NCI-H1694 (cell line): Measurements from ENCODE around the gene MSI2.
A peak's percentile ranks its signal among the peaks of the same experiment; 100 is the strongest.
"Not testable (repeated sequence)": the region's sequence is repeated elsewhere in the genome, so short reads cannot be mapped to it uniquely, and the experiment has no call there.

ENCODE experiments used
- DNase-seq: peaks from one replicate; lab custom pipeline; 2025; lab: John Stamatoyannopoulos, UW

The MSI2 gene

GRCh38 chr17:57619061-57619937 is 363.0 kb downstream of the MSI2 start:
- no peak for DNase-seq

DNA sequence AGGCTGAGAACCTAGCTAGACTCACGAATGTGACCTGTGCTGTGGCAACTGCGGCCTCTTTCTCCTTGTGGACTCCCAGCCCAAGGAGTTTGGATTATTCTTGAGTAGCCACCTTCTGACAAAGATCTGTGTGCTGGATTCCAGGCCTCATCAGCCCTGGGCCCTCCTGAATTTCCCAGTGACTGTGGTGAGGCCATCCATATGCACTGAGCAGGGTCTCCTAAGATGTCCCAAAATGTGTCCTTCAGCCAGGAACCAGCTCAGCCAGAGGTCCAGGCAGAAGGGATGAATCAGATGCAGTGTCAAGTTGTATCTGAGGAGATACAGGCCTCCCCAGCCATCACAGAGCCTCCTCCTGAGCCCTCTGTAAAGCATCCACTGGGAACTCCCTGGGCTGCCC is 364.3 kb downstream of the MSI2 start:
- no peak for DNase-seq

- DNase-seq: not testable (repeated sequence)
These were observed 365.5 kb downstream of the MSI2 start for GRCh38 chr17:57621791-57622190.

DNA sequence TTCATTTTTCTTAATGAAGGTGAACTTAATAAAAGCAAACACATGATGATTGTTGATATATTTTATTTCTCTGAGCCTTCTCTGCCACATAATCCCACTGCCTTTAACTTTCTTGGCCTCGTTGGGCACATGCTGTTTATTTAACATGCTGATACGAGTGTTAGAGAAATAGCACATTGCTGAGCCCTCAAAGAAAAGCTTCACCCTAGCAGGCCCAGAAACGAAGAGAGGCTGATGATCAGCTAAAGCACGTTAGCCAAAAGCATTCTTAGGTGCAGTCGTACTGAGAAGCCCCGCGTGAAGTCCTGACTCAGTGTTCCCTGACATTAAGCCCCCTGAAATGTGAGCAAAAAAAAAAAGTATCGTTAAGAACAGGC is 366.0 kb downstream of the MSI2 start:
- no peak for DNase-seq

GRCh38 chr17:57622683-57623433 is 366.5 kb downstream of the MSI2 start:
- no peak for DNase-seq

- no peak for DNase-seq
These were observed 367.3 kb downstream of the MSI2 start for GRCh38 chr17:57623620-57624019.

GRCh38 chr17:57624386-57624785 is 368.1 kb downstream of the MSI2 start:
- no peak for DNase-seq

GRCh38 chr17:57625511-57625910 is 369.2 kb downstream of the MSI2 start:
- no peak for DNase-seq

DNA sequence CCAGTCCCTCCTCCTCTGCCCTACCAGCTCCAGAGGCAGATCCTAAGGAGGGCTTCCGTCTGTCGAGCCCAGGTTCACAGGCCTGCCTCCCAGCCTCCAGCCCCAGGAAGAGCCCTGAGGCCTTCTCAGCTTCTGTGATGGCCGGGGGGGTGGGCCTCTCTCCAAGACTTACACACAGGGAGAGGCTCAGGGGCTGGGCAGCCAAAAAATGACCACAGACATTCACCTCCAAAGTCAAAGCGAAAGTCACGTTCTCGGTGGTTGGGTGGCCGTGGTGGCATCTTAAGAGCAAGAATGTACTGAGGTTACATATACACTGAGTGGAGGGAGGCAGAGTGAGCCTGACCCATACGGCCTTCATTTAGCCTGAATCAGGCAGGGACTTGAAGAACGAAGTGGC is 369.6 kb downstream of the MSI2 start:
- DNase-seq: no peak

DNA sequence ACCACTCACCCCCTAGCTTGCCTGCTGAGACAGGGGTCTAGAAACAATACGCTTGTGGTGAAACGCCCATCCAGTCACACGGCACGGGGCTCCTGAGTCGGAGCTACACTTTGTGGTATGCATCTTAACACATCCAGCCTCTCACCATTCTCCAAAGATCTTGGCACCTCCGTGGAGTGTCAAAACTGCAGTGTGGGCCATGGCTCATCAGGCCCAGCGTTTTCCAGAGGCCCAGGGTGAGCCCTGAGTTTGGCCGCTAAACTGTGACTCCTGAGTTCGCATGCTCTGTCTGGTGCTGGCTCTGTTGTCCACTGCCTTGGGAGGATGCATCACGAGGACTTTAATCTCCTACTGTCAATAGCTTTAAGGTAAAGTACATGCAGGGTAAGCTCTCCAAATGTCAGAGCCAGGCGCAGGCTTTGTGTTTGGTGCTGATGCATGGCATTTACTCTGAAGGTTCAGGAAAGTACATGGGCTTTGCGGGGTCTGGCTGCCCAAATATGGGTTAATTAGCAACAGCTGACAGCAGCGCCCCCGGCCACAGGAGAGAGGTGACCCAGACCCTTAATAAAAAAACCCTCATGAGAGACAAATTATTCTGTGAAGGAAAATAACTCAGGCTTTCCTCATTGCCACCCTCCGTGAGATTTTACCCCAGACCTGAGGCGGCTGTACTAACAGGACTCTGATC is 370.3 kb downstream of the MSI2 start:
- DNase-seq: no peak

DNA sequence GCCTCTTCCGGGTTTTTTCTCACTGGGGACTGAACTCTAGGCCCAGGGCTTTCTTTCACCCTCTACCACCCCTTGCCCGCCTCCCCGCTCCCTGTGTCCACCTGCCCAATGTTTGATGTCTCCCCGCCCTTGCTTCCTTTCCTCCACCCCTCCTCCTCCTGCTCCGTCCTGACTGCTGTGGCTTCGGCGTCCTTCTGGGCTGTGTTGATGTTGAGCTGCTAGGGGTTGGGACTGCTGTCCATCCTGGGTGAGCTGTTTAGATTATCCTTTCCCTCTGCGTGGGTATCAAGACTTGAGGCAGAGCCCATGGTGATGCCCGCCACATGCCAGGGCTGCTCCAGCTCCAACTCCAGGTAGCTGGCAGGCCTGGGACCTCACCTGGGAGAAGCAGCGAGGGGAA is 371.3 kb downstream of the MSI2 start:
- DNase-seq: no peak

DNA sequence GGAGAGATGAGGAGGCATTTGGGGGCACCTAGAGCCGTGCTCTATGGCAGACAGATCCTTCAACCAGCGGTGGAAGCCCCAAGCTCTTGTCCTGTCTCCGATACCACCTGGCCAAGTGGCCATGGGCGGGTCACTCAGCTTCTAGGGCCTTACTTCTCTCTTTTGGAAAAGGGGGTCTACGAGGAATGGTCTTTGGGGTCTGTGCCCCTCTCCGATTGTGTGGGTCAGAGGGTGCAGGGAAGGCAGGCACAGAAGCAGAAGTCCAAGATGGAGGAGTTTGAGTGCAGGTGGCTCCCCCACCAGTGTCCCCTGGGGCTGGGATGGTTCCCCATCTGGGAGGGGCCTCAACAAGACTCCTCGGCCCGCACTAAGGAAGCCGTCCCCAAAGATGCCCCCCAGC is 372.1 kb downstream of the MSI2 start:
- DNase-seq: no peak

DNA sequence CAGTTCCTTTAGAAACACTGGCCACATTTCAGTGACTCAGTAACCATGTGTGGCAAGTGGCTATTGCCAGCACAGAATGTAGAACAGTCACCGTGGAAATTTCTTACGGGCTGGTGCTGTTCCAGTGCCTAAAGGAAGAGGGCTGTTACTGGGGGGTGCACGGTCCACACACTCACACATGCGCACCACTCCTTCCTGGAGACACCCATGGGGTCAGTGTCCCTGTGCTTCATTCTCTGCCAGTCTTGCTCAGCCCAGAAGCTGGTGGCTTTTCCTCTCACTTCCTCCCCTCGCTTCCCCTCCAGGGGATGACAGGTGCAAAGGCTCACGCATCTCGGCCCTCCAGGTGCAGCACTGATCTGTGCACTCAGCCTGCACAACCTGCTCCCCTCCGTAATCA is 373.1 kb downstream of the MSI2 start:
- no peak for DNase-seq

DNA sequence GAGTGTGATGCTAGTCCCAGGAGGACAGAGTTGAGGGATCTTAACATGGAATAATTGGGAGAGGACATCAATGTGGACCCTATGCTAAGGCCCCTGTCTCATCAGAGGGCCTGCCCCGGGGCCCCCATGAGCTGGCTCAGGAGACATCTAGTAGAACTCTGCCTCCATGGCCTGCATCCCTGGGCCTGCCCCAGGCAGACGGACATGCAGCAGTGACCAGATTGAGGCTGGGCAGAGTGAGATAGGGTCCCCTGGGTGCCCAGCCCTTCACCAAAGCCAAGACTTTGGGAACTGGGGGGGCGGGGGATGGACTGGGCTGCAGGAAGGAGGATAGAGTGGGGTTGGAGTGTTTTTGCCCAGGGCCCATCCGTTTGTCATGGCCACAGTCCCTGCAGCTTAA is 373.6 kb downstream of the MSI2 start:
- no peak for DNase-seq

- no peak for DNase-seq
These were observed 374.4 kb downstream of the MSI2 start for GRCh38 chr17:57630736-57631135.

GRCh38 chr17:57631871-57632270 is 375.5 kb downstream of the MSI2 start:
- no peak for DNase-seq

DNA sequence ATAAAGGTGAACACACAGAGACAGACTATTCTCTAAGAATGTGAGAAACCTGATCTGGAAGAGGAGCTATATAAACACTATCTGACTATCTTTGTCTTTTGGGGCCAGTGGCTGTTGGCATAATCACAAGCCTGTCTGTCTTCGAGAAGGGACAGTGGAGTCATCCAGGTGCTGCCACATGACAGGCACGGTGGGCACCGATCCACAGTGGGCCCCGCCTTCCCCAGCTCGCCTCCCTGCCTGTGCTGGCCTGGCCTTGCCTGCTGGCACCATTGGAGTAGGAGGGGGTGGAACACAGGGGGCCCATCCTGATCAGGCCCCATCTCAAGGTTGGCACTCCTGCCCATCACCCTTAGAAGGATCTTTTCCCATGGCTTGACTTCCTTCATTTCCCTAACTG is 376.0 kb downstream of the MSI2 start:
- no peak for DNase-seq

DNA sequence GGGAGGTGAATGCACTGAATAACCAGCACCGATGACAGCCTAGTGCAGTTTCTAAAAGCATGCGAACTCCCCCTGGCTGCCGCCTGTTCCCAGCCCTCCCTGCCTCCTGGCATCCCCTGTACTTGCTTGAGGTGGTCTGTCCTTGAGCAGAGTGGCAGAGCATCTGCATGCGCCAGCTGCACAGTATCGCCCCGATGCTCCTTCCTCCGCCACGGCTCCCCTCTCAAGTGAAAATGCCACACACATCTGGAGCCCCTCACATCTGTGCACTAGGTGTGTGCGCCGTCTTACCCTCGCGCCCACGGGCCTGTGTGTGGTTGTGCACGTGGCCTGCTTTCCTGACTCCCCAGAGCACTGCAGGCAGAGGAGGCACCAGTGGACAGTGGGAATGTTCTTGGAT is 376.9 kb downstream of the MSI2 start:
- DNase-seq: no peak

DNA sequence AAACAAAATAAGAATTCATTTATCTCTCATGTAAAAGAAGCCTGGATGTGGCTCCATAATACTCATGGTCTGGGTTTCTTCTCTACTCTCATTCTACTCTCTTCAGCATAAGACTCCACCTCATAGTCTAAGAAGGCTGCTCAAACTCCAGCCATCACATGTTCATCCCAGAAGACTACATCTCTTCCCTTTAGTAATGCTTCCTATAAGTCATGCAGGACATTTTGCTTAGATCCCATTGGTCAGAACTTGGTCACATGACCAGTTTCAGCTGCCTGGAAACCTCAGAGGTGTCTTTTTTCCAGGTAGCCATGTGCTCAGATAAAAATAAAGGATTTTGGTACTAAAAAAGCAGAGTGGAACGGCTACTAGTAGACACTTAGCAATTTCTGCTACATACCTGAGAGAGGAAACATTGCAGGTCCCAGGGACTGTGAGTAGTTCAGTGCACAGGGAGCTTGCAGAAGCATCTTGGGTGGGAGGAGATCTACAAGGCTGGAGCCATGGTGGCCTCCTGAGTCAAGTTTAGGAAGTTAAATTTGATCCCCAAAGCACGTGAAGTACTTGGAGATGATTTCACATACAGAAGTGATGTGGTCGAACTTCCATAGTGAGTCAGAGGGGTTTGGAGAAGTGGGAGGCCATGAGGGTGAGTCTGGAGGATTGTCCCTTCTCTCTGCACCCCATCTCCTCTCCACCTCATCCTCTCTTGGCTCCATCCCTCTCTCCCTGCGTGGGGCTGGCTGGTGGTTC is 378.6 kb downstream of the MSI2 start:
- DNase-seq: no peak

- DNase-seq: no peak
These were observed 380.0 kb downstream of the MSI2 start for GRCh38 chr17:57636274-57636673.

- peak; percentile 31 for DNase-seq
These were observed 380.8 kb downstream of the MSI2 start for GRCh38 chr17:57636985-57637665.

- DNase-seq: no peak
These were observed 381.3 kb downstream of the MSI2 start for GRCh38 chr17:57637666-57638010.
